HT-29 (cell line): Measurements from ENCODE around the gene ATP8B3. TPM values are rescaled to one million over a fixed set of nuclear protein-coding genes. Genes with fewer than 3 reads are reported as not detected.

ENCODE experiments used
- DNase-seq: peaks from one replicate; pipeline ENCODE4 v3.0.0-alpha.2; 2015; ENCODE audit warnings: low spot score
- total RNA-seq: library from RNA; depleted of rRNA; stranded (reverse); fragments of >200 nt; shearing (Covaris generic); gene quantifications from 2 replicates; pipeline ENCODE4 v1.2.3, GENCODE V29; 2014

The ATP8B3 gene
- total RNA-seq, 1 experiment from 2014 or later = 2.0 TPM

DNA sequence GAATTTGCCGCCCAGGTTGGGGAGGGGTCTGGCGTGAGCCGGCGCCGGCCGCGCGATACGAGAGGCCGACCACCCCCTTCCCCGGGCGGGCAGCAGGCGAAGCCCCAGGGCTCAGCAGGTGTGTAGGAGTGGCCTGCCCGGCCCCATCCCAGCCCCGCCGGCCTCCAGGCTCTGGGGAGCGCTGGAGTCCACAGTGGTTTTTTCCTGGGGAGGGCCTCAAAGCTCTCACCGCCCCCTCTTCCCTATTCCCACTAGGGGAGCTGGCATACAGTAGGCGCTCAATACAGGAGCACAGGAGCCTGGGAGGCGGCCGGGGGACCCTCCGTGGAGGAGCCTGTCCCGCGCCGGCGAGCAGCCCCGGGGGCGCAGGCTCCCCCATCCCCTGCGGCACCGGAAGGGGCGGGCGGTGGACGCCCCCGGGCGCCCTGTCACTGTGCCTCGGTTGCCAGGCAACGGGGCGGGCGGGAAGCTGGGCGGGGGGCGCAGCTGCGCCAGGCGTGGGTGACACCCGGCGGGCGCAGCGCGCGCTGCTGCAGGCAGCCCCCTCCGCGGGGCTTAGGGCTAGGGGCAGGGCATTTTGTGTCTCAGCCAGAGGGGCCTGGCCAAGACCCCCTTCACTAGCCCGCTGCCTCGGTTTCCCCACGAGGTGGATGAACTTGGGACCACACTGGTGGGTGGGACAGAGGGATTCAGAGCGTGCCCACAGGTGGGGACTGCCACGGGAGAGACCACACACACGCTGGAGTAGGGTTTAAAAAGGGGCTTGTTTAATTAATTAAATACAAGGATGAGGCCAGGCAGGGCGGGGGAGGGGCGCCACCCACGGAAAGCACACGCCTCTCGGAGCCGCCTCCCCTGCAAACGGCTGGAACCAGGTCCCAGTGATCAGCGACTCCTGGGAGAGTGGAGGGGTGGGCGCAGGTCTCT lies 39.8 kb upstream of the ATP8B3 start:
- no peak for DNase-seq

DNA sequence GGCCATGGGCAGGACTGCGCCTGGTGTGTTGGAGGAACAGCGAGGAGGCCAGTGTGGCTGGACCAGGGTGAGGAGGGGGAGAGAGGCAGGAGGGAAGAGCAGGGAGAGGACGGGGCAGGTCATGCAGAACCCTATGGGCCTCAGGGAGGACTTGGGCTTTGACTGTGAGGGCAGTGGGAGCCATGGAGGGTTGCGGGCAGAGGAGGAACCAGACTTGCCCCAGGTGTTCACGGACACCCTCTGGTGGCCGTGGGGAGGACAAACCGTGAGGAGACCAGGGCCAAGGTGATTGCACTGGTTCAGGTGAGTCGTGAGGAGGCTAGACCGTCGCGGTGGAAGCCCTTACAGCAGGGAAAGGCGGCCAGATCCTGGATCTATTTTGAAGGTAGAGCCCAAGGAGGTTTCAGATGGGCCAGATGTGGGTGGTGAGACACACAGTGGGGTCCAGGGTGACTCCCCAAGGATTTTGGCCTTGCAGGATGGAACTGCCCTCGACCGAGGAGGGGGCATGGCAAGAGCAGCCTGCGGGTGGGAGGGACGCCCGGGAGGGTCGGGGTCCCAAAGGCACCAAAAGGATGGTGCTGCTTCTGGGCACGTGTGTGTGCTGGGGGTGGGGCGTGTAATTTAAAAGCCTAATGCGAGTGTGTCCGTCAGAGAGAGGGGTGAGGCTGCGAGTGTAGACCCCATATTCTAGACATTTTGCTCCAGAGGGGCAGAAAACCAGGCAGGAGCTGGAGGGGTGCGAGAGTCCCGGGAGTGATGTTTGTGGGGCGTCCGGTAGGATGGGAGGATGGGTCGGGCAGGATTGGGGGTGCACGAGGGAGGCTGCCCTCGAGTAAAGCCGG lies 39.0 kb upstream of the ATP8B3 start:
- DNase-seq = no peak

DNA sequence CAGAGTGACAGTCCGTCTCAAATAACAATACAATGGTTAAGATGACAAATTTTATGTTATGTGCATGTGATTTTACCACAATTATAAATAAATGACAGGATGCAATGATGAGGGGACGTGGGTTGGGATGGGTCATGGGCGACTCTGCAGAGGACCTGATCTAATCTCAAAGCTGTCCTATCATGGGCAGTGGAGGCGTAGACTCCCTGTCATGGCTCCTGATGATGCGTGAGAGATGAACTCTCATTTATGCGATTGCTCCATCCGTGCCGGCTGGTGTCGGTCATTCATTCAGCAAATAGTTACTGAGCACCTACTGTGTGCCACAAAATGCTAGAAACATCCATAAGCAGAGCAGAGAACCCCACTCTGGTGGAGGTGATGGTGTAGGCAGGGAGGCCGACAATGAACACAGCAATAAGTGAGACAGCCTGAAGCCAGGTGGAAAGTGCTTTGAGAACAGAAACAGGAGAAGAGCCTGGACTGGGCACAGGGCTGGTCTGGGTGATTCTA lies 37.9 kb upstream of the ATP8B3 start:
- DNase-seq = no peak

DNA sequence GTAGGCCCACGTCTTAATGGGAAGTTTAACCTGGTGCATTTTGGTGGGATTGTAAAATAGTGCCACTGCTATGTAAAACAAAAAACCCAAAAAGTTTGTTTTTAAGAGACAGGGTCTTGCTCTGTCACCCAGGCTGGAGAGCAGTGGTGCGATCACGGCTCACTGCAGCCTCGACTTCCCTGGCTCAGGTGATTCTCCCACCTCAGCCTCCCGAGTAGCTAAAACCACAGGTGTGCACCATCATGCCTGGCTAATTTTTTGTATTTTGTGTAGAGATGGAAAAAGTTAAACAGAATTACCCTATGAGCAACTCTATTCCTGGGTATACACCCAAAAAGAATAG lies 37.0 kb upstream of the ATP8B3 start:
- DNase-seq = no peak

DNA sequence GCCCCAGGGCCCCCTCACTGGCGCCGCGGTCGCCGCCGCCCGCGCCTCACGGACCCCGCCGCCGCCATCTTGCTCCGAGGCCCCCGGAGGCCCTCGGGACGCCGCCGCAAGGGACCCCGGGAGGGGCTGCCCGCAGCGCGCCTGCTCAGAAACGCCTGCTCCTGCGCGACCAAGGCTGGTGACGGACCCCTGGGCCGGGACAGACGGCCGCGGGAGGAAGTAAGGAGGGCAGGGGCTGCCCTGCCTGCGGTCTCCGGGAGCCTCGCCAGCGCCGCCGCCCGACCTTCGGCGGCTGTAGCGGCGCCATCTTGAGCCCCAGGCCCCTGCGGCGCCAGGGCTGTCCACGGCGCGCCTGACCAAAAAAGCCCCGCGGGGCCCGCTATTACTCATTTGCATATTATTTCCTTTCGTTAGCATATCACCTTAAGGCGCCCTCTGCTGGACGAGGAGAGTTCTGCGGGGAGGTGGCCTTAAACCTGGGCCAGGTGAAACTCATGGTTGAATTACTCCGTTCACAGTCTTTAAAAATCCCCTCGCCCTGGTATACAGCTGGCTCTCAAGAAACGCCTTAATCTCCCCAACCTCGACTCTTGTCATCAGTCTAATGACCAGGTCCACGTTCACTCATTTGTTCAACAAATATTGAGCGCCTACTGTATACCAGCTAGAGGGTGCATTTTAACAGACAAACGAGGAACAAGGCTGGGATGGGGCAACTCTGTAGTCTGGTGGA lies 36.5 kb upstream of the ATP8B3 start, which contains the start of gene REXO1:
Gene REXO1, minus strand, starts transcription at position 85 of the 733 bp plus-strand sequence. CDS start 125 bp downstream, outside the sequence.
- peak; percentile 92 for DNase-seq

DNA sequence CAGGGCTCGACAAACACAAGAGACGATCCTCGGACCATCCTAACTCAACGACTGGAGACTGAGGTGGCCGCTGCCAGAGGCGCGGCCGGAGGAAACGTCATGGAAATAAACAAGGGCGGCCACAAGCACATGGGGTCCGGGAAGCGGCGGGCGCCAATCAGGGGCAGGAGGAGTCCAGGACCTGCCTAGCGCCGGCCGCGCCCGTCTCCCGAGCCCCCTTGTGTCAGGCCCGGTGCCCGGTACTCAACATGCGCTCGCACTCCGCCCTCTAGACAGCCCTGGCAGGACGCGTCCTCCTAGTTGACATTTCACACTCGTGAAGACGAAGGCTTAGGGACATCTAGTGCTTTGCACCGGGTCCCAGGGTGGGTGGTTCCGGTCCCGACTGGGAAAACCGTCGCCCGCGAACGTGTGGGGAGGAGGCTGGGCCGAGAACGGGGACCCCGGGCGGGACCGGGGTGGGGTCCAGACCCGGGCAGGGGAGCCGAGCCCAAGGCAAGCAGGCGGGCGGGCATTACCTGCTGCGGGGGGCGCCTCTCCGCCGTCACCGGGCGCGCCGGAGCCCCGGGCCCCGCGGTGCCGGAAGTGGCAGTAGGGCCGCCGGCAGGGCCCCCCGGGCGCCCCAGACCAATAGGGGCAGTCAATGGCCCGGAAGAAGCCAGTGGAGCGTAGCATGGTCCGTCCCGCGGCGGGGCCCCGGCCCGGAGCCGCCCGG lies 35.8 kb upstream of the ATP8B3 start:
- DNase-seq = peak; percentile 41

DNA sequence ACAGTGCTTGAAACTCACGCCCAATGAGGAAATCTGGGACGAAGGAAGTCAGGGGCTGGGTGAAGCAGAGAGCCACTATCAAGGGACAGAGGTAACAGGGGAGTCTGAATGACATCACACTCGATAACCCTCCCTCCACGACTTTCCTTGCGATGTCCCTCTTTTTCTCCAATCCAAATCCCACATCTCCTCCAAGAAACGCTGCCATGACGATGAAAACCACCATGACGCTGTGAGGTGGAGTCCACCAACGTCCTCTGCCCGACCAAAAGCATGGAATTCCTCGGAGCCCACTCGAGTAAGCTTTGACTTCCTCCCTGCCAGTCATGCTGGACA lies 35.2 kb upstream of the ATP8B3 start:
- DNase-seq = no peak

DNA sequence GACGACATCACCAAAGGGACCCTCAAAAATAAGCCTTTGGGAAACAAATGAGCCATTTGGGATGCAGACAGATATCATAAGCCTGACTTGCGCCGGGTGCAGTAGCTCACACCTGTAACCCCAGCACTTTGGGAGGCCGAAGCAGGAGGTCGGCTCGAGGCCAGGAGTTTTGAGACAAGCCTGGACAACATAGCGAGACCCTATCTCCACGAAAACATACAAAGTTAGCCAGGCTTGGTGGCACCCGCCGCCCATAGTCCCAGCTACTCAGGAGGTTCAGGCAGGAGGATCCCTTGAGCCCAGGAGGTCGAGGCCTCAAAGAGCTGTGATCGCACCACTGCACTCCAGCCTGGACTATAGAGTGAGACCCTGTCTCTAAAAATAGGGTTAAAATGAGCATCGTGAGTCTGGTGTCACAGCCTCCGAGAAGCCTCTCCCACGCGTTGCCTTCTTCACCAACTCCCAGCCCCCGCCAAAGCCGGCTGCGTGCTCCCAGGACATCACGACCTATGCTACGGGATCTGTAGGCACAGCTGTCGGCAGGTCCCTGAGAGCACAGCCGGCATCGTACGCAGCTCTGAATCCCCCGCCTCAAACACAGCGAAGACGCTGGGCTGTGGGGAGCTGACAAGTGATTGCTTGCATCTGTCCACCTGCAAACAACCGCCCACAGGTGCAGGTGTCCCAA lies 34.6 kb upstream of the ATP8B3 start:
- DNase-seq = no peak

DNA sequence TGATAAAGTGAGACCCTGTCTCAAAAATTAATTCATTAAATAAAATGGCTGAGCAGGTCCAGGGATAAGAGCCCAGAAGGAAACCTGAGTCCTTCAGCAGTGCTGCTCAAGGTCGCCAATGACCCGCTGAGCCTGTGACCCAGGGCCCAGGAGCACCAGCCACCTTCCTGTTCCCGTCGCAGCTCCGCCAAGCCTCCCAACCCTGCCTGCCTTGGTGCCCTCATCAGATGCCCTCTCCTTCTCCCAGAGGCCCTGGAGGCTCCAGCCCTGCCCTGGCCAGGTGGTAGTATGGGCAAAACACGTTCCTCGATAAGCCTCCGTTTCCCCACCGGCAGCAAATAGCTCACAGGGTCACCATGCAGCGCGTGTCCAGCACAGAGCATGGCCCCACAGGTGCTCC lies 33.6 kb upstream of the ATP8B3 start:
- DNase-seq = no peak

DNA sequence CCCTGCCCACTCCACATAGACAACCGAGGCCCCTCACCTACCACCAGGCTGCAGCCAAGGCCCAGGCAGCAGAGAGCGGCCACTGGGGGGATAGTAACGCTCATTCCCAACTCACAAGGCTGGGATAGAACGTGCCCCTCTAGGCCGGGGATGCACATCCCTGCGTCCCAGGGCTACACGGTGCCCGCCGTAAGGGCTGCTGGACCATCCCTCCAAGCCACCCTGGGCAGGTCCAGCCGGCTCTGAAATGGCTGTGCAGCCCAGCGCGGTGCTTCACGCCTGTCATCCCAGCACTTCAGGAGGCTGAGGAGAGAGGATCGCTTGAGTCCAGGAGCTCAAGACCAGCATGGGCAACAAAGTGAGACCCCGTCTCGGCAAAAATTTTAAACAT lies 33.0 kb upstream of the ATP8B3 start:
- no peak for DNase-seq

DNA sequence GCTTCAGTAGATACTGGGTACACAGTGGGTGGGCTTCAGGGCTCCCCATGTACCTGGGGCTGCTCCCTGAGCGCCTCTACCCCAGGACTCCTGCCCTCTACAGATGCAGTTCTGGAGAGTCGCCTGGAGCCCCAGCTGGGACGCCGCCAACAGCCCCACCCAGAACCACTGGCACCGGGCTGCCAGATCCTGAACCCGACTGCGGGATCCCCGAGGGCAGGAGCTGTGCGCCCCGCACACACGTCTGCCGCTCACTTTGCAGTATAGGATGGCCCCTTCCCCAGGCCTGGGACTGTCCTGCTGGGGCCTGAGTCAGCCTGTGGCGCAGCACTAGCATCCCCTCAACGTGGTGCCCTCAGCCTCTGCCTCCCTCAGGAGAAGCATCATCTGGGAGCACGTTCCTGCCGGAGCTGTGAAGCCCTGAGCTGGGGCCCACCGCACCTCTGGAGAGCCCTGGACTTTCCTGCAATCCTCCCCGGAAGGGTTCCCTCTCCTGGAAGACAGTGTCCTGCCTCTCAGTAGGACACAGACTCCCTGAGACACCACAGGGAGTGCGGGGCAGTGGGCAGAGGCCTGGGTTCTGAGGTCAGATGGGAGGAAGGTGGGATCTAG lies 32.5 kb upstream of the ATP8B3 start:
- no peak for DNase-seq

DNA sequence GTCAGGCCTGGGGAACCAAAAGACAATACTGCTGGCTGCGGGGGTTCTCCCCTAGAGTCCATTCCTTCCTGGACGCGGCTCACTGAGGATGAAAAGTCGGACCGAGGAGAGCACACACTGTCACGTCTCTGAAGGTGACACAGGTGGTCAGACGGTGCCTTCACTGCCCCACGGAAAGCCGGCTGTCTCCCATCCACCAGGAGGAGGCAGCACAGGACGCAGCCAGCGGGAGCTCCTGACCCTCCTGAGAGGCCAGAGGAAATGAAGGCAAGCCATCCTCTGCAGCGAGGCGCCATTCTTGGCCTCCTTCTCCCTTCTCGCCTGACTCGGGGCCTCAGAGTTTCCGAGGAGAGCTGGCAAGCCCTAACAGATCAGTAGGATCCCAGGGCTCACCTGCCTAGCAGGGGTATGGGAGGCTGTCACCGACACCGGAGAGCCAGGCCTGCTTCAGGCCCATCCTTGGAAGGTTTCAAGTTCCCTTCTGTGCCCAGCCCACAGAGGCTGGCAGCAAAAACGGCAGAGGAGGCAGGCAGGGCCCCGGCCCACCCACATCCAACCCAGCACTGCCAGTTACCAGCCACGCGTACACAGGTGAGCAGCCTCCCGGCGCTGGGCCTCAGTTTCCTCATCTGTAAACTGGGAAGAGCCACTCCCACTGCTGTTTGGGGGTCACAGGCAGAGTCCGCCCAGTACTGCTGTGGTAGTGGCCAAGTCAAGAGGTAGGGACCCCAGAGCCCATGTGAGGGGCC lies 31.7 kb upstream of the ATP8B3 start:
- no peak for DNase-seq

DNA sequence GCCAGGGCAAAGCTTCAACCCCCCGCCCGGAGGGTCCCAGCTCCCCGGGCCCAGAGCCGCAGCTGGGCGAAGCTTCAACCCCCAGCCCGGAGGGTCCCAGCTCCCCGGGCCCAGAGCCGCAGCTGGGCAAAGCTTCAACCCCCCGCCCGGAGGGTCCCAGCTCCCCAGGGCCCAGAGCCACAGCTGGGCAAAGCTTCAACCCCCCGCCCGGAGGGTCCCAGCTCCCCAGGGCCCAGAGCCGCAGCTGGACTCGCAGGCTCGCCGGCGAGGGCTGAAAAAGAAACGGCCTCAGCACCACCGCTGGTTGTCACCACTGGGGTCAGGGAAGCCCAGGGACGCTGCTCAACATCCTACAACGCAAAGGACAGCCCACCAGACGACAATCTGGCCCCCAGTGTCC lies 31.0 kb upstream of the ATP8B3 start:
- DNase-seq = no peak

DNA sequence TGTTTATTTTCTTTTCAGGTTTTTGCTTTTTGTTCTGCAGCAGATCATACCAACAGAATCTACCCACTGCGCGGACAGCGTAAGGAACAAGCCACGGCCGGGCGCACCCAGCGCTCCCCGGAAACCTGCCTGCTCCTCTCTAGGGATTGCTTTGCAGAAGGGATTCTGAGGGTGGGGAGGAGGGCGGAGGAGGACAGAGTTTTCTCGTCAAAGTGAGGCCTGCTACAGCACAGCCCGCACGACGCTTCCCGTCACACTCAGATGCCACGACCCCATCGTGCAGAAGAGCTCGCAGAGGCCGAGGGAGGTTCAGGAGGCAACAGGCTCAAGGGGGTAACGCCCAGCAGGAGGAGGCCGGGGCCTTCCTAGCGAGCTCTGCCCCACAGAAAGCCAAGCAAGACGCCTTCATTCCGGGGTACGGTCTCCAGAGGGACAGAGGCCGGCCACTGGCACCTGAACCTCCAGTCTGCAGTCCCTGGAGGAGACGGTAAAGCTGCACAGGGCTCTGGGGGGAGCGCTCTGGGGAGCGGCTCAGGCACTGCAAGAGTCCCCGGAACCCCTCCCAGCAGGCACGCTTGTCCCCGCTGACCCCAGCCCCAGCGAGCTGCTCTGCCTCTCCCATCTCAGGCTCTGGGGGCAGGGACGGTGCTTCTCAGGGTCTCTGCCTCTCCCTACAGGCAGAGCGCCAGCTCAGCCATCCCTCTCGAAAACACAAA lies 29.3 kb upstream of the ATP8B3 start:
- DNase-seq = no peak

DNA sequence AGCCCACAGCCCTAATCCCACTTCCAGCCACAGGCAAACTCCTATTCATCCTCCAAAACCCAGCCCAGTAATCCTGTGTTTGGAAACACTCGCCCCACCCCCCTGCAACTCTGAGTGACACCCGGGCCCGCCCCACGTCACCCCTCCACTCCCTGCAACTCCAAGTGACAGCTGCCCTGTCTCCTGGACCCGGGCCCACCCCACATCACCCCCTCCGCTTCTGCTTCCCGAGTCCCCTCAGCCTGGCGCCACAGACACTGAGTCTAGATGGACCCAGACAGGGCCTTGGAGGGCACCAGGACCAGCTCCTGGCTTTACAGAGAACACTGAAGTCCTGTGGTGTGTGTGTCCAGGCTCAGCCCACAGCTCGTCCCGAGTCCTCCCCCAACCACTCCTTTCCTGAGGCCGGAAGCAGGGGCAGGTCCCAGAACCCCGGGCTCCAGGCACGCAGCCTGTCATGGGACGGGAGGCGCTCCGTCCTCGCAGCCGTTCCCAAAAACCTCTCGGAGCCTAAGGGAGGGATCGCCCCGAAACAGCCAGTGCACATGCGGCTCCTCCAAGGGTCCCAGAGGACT lies 28.6 kb upstream of the ATP8B3 start:
- no peak for DNase-seq

DNA sequence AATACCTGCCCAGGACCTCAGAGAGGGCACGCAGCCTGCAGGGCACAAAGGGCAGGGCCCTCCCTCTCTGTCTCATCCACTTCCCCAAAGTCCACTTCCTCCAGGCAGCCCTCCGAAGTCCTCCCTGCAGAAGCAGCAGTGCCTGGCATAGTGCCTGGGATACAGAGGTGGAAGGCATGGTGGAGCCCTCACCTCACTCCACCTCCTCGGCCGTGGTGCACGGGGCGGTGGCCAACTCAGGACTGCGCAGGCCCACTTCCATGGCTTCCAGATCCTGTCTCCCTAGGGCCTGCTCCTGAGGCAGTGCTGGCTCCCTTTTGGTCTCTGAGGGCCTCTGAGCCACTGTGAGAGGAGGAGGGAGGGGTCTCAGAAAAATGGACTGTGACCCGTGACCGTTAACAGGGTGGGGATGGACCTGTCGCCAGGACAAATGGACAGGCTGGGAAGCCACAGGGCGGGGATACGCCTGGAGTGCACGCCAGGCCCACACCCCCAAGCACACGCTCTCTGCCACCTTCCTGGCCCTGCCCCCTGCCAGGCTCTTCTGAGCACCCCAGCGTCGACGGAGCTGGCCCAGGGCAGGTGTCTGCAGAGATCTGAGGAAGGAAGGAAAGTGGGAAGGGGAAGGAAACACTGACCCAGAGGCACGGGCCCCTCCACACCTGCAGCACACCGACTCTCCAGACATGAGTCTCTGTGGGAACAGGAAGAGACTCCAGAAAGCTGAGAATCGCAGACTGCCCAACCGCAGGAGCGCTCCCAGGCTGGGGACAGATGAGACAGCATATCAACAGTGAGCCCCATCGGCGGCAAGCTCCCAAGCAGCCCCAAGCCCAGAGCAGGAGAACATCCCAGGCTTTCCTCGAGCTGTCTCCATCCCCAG lies 27.8 kb upstream of the ATP8B3 start:
- no peak for DNase-seq

DNA sequence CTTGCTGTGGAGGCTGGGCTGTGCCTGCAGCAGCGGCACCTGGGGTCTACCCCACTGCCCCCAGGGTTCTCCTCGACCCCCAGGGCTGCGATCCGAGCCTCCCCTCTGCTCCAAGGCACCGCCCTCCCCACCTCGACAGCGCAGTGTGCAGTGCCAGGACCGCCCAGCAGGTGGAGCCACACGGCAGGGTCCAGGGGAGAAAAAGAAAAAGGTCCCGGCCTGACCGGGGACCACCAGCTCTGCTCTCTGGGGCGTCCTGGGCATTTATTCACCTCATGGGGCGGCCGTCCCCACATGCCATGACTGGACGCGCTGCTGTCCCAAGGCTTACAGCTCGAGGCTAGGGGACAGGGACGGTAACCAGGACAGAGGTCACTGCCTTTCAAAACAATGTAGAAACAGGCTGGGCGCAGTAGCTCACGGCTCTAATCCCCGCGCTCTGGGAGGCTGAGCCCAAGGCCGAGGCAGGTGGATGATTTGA lies 25.6 kb upstream of the ATP8B3 start:
- peak; percentile 40 for DNase-seq
